WTC11 (cell line): Measurements from ENCODE around the gene RNF212B. TPM values are rescaled to one million over a fixed set of nuclear protein-coding genes. Genes with fewer than 3 reads are reported as not detected.

Experiments
- ATAC-seq: fragments of 200-7000 bp; cut with Tn5 transposase; 2 replicates; pipeline ENCODE4 v1.10.0; 2021; ENCODE audit warnings: mild to moderate bottlenecking, moderate library complexity
- CTCF ChIA-PET: fragments of 300-600 bp; sonication (Branson Sonifier 250); formaldehyde crosslinking; loops from one replicate; lab custom pipeline; 2021; ENCODE audit warnings: antibody characterized with exemption; lab: Charles Lee
- POLR2A ChIA-PET: fragments of 350-600 bp; sonication (Branson Sonifier 250); formaldehyde crosslinking; loops from one replicate; lab custom pipeline; 2021; ENCODE audit warnings: antibody characterized with exemption; lab: Charles Lee
- DNase-seq: peaks from one replicate; pipeline ENCODE4 v3.0.0; 2021; ENCODE audit warnings: low spot score
- H3K27ac Mint-ChIP-seq: 2 replicates; pipeline ENCODE4 v1.8.0; 2021; ENCODE audit warnings: mixed read lengths
- H3K27me3 Mint-ChIP-seq: 2 replicates; pipeline ENCODE4 v1.8.0; 2021; ENCODE audit warnings: low read depth, mild to moderate bottlenecking, moderate library complexity, mixed read lengths
- H3K36me3 Mint-ChIP-seq: 2 replicates; pipeline ENCODE4 v1.8.0; 2021; ENCODE audit warnings: mixed read lengths
- H3K4me1 Mint-ChIP-seq: 2 replicates; pipeline ENCODE4 v1.8.0; 2022; ENCODE audit warnings: mixed read lengths
- H3K4me3 Mint-ChIP-seq: 2 replicates; pipeline ENCODE4 v1.8.0; 2021; ENCODE audit warnings: mild to moderate bottlenecking, moderate library complexity, mixed read lengths
- H3K9me3 Mint-ChIP-seq: 2 replicates; pipeline ENCODE4 v1.8.0; 2021; ENCODE audit warnings: mixed read lengths
- ATF1 ChIP-seq: sonication (generic); formaldehyde crosslinking; IDR thresholded peaks from 2 replicates; pipeline ENCODE4 v1.8.1; 2023; ENCODE audit warnings: mild to moderate bottlenecking, moderate library complexity, missing genetic modification reagents
- ESRRA ChIP-seq: sonication (generic); formaldehyde crosslinking; IDR thresholded peaks from 2 replicates; pipeline ENCODE4 v1.8.1; 2022; ENCODE audit warnings: mild to moderate bottlenecking, missing genetic modification reagents, borderline replicate concordance
- ETV6 ChIP-seq: sonication (generic); formaldehyde crosslinking; IDR thresholded peaks from 2 replicates; pipeline ENCODE4 v1.8.1; 2022; ENCODE audit warnings: mild to moderate bottlenecking, missing genetic modification reagents
- FOXJ3 ChIP-seq: sonication (generic); formaldehyde crosslinking; IDR thresholded peaks from 2 replicates; pipeline ENCODE4 v1.9.0; 2021; ENCODE audit warnings: missing genetic modification reagents, mild to moderate bottlenecking, borderline replicate concordance
- GTF2I ChIP-seq: fragments of 250-450 bp; sonication (Bioruptor Pico); conservative IDR thresholded peaks from 2 replicates; pipeline ENCODE4 v1.4.0; 2021; ENCODE audit warnings: mild to moderate bottlenecking
- IRF2 ChIP-seq: sonication (generic); formaldehyde crosslinking; IDR thresholded peaks from 2 replicates; pipeline ENCODE4 v1.8.0; 2022; ENCODE audit warnings: low read depth, missing genetic modification reagents, borderline replicate concordance
- JUN ChIP-seq: sonication (generic); formaldehyde crosslinking; IDR thresholded peaks from 2 replicates; pipeline ENCODE4 v1.8.0; 2023; ENCODE audit warnings: mild to moderate bottlenecking, missing genetic modification reagents
- MLX ChIP-seq: sonication (generic); formaldehyde crosslinking; IDR thresholded peaks from 2 replicates; pipeline ENCODE4 v1.8.1; 2023; ENCODE audit warnings: mild to moderate bottlenecking, missing genetic modification reagents, moderate library complexity
- NFE2L1 ChIP-seq: sonication (generic); formaldehyde crosslinking; IDR thresholded peaks from 2 replicates; pipeline ENCODE4 v1.8.1; 2023; ENCODE audit warnings: missing genetic modification reagents
- RORB ChIP-seq: fragments of 250-450 bp; sonication (Bioruptor Pico); IDR thresholded peaks from 2 replicates; pipeline ENCODE4 v1.9.0; 2021; ENCODE audit warnings: mild to moderate bottlenecking
- SMAD3 ChIP-seq: sonication (generic); formaldehyde crosslinking; IDR thresholded peaks from 2 replicates; pipeline ENCODE4 v1.8.0; 2022; ENCODE audit warnings: missing genetic modification reagents, mild to moderate bottlenecking, borderline replicate concordance
- ZNF263 ChIP-seq: sonication (generic); formaldehyde crosslinking; IDR thresholded peaks from 2 replicates; pipeline ENCODE4 v1.8.1; 2022; ENCODE audit warnings: low read depth, mild to moderate bottlenecking, moderate library complexity, missing genetic modification reagents
- ZNF416 ChIP-seq: fragments of 250-450 bp; sonication (Bioruptor Pico); IDR thresholded peaks from 2 replicates; pipeline ENCODE4 v1.9.0; 2021; ENCODE audit warnings: mild to moderate bottlenecking, inconsistent platforms
- total RNA-seq: library from RNA; stranded (reverse); gene quantifications from 3 replicates; pipeline ENCODE4 v1.2.3, GENCODE V29; 2021
- TF ChIP-seq, protein P1 (sequence below): fragments of 250-450 bp; sonication (Bioruptor Pico); IDR thresholded peaks from 2 replicates; pipeline ENCODE4 v2.1.2; 2022; ENCODE audit warnings: mild to moderate bottlenecking, moderate library complexity
- TF ChIP-seq, protein P2 (sequence below): fragments of 250-450 bp; sonication (Bioruptor Pico); IDR thresholded peaks from 2 replicates; pipeline ENCODE4 v1.9.0; 2021; ENCODE audit warnings: mild to moderate bottlenecking
- TF ChIP-seq, protein P3 (sequence below): sonication (generic); formaldehyde crosslinking; IDR thresholded peaks from 2 replicates; pipeline ENCODE4 v1.8.1; 2023; ENCODE audit warnings: mild to moderate bottlenecking, missing genetic modification reagents, moderate library complexity
- TF ChIP-seq, protein P4 (sequence below): sonication (generic); formaldehyde crosslinking; IDR thresholded peaks from 2 replicates; pipeline ENCODE4 v1.8.0; 2023; ENCODE audit warnings: mild to moderate bottlenecking, missing genetic modification reagents
- TF ChIP-seq, protein P5 (sequence below): sonication (generic); formaldehyde crosslinking; IDR thresholded peaks from 2 replicates; pipeline ENCODE4 v1.8.1; 2022; ENCODE audit warnings: missing genetic modification reagents, borderline replicate concordance
- TF ChIP-seq, protein P6 (sequence below): sonication (generic); formaldehyde crosslinking; IDR thresholded peaks from 2 replicates; pipeline ENCODE4 v1.8.0; 2022; ENCODE audit warnings: missing genetic modification reagents

Gene RNF212B
- total RNA-seq, 1 experiment from 2014 or later: 0.46 TPM

- TF ChIP-seq, protein P1, sequence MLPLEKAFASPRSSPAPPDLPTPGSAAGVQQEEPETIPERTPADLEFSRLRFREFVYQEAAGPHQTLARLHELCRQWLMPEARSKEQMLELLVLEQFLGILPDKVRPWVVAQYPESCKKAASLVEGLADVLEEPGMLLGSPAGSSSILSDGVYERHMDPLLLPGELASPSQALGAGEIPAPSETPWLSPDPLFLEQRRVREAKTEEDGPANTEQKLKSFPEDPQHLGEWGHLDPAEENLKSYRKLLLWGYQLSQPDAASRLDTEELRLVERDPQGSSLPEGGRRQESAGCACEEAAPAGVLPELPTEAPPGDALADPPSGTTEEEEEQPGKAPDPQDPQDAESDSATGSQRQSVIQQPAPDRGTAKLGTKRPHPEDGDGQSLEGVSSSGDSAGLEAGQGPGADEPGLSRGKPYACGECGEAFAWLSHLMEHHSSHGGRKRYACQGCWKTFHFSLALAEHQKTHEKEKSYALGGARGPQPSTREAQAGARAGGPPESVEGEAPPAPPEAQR (CRISPR knock-in tag): no peak
Observed at GRCh38 chr14:23245282-23245681, 7.5 kb downstream of the RNF212B start (continued).

DNA sequence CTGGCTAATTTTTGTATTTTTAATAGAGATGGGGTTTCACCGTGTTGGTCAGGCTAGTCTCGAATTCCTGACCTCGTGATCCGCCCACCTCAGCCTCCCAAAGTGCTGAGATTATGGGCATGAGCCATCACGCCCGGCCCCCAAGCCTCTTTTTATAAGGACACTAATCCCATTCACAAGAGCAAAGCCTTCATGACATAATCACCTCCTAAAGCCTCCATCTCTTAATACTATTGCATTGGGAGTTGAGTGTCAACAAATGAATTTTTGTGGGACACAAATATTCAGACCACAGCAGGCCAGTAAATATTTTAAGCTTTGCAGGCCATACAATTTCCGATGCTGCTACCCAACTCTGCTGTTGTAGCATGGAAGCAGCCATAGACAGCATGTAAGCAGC is 10.9 kb downstream of the RNF212B start:
- Mint-ChIP-seq H3K27me3 (no peaks in the 10 kb centered on the region), H3K27ac (no peak overlapping the region), H3K36me3 (no peaks in the 10 kb centered on the region), H3K9me3 (no peaks in the 10 kb centered on the region), H3K4me1 (peaks cover 38% of the 10 kb centered on the region), H3K4me3 (no peak overlapping the region)
- ChIA-PET CTCF (interaction anchor here (0.7 to 1.6 kb wide), 2 partner anchors 128 to 214 kb away, joined by 3 to 5 read pairs; partner anchors contain the start of gene PSMB5), POLR2A (no interaction called here)
- DNase-seq (no peak), ATAC-seq (no peak)
- TF ChIP-seq, protein P2, sequence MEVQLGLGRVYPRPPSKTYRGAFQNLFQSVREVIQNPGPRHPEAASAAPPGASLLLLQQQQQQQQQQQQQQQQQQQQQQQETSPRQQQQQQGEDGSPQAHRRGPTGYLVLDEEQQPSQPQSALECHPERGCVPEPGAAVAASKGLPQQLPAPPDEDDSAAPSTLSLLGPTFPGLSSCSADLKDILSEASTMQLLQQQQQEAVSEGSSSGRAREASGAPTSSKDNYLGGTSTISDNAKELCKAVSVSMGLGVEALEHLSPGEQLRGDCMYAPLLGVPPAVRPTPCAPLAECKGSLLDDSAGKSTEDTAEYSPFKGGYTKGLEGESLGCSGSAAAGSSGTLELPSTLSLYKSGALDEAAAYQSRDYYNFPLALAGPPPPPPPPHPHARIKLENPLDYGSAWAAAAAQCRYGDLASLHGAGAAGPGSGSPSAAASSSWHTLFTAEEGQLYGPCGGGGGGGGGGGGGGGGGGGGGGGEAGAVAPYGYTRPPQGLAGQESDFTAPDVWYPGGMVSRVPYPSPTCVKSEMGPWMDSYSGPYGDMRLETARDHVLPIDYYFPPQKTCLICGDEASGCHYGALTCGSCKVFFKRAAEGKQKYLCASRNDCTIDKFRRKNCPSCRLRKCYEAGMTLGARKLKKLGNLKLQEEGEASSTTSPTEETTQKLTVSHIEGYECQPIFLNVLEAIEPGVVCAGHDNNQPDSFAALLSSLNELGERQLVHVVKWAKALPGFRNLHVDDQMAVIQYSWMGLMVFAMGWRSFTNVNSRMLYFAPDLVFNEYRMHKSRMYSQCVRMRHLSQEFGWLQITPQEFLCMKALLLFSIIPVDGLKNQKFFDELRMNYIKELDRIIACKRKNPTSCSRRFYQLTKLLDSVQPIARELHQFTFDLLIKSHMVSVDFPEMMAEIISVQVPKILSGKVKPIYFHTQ (CRISPR knock-in tag): no peak
- TF ChIP-seq, protein P3, sequence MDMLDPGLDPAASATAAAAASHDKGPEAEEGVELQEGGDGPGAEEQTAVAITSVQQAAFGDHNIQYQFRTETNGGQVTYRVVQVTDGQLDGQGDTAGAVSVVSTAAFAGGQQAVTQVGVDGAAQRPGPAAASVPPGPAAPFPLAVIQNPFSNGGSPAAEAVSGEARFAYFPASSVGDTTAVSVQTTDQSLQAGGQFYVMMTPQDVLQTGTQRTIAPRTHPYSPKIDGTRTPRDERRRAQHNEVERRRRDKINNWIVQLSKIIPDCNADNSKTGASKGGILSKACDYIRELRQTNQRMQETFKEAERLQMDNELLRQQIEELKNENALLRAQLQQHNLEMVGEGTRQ: no peak
- TF ChIP-seq NFE2L1 (CRISPR knock-in tag): no peak
- TF ChIP-seq, protein P4, sequence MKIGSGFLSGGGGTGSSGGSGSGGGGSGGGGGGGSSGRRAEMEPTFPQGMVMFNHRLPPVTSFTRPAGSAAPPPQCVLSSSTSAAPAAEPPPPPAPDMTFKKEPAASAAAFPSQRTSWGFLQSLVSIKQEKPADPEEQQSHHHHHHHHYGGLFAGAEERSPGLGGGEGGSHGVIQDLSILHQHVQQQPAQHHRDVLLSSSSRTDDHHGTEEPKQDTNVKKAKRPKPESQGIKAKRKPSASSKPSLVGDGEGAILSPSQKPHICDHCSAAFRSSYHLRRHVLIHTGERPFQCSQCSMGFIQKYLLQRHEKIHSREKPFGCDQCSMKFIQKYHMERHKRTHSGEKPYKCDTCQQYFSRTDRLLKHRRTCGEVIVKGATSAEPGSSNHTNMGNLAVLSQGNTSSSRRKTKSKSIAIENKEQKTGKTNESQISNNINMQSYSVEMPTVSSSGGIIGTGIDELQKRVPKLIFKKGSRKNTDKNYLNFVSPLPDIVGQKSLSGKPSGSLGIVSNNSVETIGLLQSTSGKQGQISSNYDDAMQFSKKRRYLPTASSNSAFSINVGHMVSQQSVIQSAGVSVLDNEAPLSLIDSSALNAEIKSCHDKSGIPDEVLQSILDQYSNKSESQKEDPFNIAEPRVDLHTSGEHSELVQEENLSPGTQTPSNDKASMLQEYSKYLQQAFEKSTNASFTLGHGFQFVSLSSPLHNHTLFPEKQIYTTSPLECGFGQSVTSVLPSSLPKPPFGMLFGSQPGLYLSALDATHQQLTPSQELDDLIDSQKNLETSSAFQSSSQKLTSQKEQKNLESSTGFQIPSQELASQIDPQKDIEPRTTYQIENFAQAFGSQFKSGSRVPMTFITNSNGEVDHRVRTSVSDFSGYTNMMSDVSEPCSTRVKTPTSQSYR (CRISPR knock-in tag): no peak
- no peak for TF ChIP-seq ZNF416
- no peak for TF ChIP-seq IRF2 (CRISPR knock-in tag)

DNA sequence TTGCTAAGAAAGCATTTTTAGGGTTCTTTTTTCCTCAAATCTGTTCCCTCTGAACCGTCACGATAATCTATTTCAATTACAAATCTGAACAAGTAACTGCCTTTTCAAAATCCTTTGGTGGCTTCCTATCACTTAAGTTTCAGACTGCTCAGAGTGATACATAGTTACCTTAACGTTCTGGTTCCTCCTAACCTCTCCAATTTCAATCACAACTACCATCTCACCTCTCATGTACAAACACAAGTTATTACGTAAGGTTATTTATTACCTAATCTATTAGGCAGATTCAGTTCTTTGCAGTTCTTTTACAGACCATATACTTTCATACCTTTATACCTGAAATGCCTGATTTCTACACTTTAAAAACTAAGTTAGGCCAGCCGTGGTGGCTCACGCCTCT is 12.1 kb downstream of the RNF212B start:
- ChIA-PET CTCF (interaction anchor here (1.6 kb wide), 1 partner anchor 129 kb away, joined by 5 read pairs; no protein-coding TSS in a partner anchor), POLR2A (no interaction called here)
- no peaks in the 10 kb centered on the region for H3K27me3 Mint-ChIP-seq
- no peak for TF ChIP-seq MLX (CRISPR knock-in tag)
- no peak for TF ChIP-seq JUN (CRISPR knock-in tag)
- TF ChIP-seq, protein P5, sequence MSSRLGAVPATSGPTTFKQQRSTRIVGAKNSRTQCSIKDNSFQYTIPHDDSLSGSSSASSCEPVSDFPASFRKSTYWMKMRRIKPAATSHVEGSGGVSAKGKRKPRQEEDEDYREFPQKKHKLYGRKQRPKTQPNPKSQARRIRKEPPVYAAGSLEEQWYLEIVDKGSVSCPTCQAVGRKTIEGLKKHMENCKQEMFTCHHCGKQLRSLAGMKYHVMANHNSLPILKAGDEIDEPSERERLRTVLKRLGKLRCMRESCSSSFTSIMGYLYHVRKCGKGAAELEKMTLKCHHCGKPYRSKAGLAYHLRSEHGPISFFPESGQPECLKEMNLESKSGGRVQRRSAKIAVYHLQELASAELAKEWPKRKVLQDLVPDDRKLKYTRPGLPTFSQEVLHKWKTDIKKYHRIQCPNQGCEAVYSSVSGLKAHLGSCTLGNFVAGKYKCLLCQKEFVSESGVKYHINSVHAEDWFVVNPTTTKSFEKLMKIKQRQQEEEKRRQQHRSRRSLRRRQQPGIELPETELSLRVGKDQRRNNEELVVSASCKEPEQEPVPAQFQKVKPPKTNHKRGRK (CRISPR knock-in tag): no peak
- no peak for TF ChIP-seq RORB (CRISPR knock-in tag)
- no peak for TF ChIP-seq ESRRA
- TF ChIP-seq, protein P6, sequence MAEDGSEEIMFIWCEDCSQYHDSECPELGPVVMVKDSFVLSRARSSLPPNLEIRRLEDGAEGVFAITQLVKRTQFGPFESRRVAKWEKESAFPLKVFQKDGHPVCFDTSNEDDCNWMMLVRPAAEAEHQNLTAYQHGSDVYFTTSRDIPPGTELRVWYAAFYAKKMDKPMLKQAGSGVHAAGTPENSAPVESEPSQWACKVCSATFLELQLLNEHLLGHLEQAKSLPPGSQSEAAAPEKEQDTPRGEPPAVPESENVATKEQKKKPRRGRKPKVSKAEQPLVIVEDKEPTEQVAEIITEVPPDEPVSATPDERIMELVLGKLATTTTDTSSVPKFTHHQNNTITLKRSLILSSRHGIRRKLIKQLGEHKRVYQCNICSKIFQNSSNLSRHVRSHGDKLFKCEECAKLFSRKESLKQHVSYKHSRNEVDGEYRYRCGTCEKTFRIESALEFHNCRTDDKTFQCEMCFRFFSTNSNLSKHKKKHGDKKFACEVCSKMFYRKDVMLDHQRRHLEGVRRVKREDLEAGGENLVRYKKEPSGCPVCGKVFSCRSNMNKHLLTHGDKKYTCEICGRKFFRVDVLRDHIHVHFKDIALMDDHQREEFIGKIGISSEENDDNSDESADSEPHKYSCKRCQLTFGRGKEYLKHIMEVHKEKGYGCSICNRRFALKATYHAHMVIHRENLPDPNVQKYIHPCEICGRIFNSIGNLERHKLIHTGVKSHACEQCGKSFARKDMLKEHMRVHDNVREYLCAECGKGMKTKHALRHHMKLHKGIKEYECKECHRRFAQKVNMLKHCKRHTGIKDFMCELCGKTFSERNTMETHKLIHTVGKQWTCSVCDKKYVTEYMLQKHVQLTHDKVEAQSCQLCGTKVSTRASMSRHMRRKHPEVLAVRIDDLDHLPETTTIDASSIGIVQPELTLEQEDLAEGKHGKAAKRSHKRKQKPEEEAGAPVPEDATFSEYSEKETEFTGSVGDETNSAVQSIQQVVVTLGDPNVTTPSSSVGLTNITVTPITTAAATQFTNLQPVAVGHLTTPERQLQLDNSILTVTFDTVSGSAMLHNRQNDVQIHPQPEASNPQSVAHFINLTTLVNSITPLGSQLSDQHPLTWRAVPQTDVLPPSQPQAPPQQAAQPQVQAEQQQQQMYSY (CRISPR knock-in tag): no peak
- TF ChIP-seq IRF2 (CRISPR knock-in tag): no peak
- TF ChIP-seq SMAD3: no peak
- no peak for TF ChIP-seq ZNF263
- no peak for TF ChIP-seq GTF2I (CRISPR knock-in tag)
- no peak for TF ChIP-seq ATF1 (CRISPR knock-in tag)
- TF ChIP-seq ETV6 (CRISPR knock-in tag): no peak
- no peak for TF ChIP-seq FOXJ3 (CRISPR knock-in tag)
- TF ChIP-seq ZNF416: no peak
- no peak for DNase-seq
- no peaks in the 10 kb centered on the region for H3K36me3 Mint-ChIP-seq
- H3K27ac Mint-ChIP-seq: peak overlapping the region; percentile 24
- no peak overlapping the region for H3K4me3 Mint-ChIP-seq
- ATAC-seq: no peak
- H3K4me1 Mint-ChIP-seq: peaks cover 39% of the 10 kb centered on the region
- H3K9me3 Mint-ChIP-seq: no peaks in the 10 kb centered on the region
